HL-60 (cell line): ENCODE data around the gene SERPINI1.

Experiments used
- CTCF ChIP-seq: IDR thresholded peaks from one replicate; pipeline ENCODE4 v1.5.1; 2011; ENCODE audit warnings: low read length, control low read depth, inconsistent platforms; ENCODE audit not compliant: insufficient read depth
- POLR2AphosphoS5 ChIP-seq: IDR thresholded peaks from 2 replicates; pipeline ENCODE4 v1.6.1; 2012; ENCODE audit warnings: low read depth
- REST ChIP-seq: IDR thresholded peaks from 2 replicates; pipeline ENCODE4 v1.6.1; 2012; ENCODE audit warnings: low read depth; ENCODE audit not compliant: insufficient replicate concordance
- SPI1 ChIP-seq: IDR thresholded peaks from 2 replicates; pipeline ENCODE4 v1.6.1; 2012; ENCODE audit warnings: low read depth, mild to moderate bottlenecking, borderline replicate concordance

- TF ChIP-seq CTCF: no peak
- TF ChIP-seq POLR2AphosphoS5: no peak
- TF ChIP-seq REST: no peak
- TF ChIP-seq SPI1: no peak
Measured at GRCh38 chr3:167835359-167835758, 99.8 kb downstream of the SERPINI1 start.
